ENCODE results near the gene COX15.
"Not testable (repeated sequence)": the region's sequence is repeated elsewhere in the genome, so short reads cannot be mapped to it uniquely, and the experiment has no call there.

Gene COX15

GRCh38 chr10:99732033-99732842 lies at the start of gene COX15, which contains the start of gene CUTC:
Gene COX15 (minus strand): TSS chr10:99732127. CDS start chr10:99732049, 78 bp downstream.
Gene CUTC (plus strand): TSS chr10:99732234. CDS start chr10:99732349, 115 bp downstream.
- DNase-seq: peak; percentile 94

- DNase-seq: no peak
These were observed 47.4 kb upstream of the COX15 start for GRCh38 chr10:99779335-99779734.

- DNase-seq: no peak
These were observed 46.2 kb upstream of the COX15 start for GRCh38 chr10:99777918-99778714.

- no peak for DNase-seq
These were observed 43.9 kb upstream of the COX15 start for GRCh38 chr10:99775850-99776249.

- no peak for DNase-seq
These were observed 38.6 kb upstream of the COX15 start for GRCh38 chr10:99770408-99771045.

GRCh38 chr10:99769706-99770105 lies 37.8 kb upstream of the COX15 start:
- DNase-seq: no peak

GRCh38 chr10:99768556-99768955 lies 36.6 kb upstream of the COX15 start:
- no peak for DNase-seq

- no peak for DNase-seq
These were observed 36.0 kb upstream of the COX15 start for GRCh38 chr10:99767901-99768300.

- DNase-seq: no peak
These were observed 34.4 kb upstream of the COX15 start for GRCh38 chr10:99766302-99766681.

GRCh38 chr10:99765672-99766301 lies 33.9 kb upstream of the COX15 start:
- no peak for DNase-seq

- DNase-seq: no peak
These were observed 29.4 kb upstream of the COX15 start for GRCh38 chr10:99761365-99761764.

GRCh38 chr10:99760321-99760720 lies 28.4 kb upstream of the COX15 start:
- DNase-seq: no peak

GRCh38 chr10:99758211-99758891 lies 26.4 kb upstream of the COX15 start:
- no peak for DNase-seq

GRCh38 chr10:99756159-99756558 lies 24.2 kb upstream of the COX15 start:
- DNase-seq: no peak

- no peak for DNase-seq
These were observed 22.7 kb upstream of the COX15 start for GRCh38 chr10:99754670-99755069.

- no peak for DNase-seq
These were observed 18.7 kb upstream of the COX15 start for GRCh38 chr10:99750641-99751040.

GRCh38 chr10:99748823-99749451 lies 17.0 kb upstream of the COX15 start:
- DNase-seq: no peak

- not testable (repeated sequence) for DNase-seq
These were observed 14.2 kb upstream of the COX15 start for GRCh38 chr10:99746166-99746565.

GRCh38 chr10:99743841-99744240 lies 11.9 kb upstream of the COX15 start:
- no peak for DNase-seq

GRCh38 chr10:99742701-99743100 lies 10.8 kb upstream of the COX15 start:
- DNase-seq: no peak

GRCh38 chr10:99742254-99742653 lies 10.3 kb upstream of the COX15 start:
- DNase-seq: no peak
